ENCODE results near the gene SESTD1.

SESTD1 gene

GRCh38 chr2:179264368-179265081, at the start of gene SESTD1:
TSS of gene SESTD1 (minus strand) at chr2:179264832. CDS start at chr2:179191841, 72,991 bp downstream.
- DNase-seq, result peak; percentile 46 to 50

- no peak for DNase-seq
Observed at GRCh38 chr2:179313057-179313456, 48.4 kb upstream of the SESTD1 start.

- DNase-seq, result no peak
Observed at GRCh38 chr2:179311101-179311500, 46.5 kb upstream of the SESTD1 start.

- DNase-seq, result no peak
Observed at GRCh38 chr2:179307616-179308371, 43.2 kb upstream of the SESTD1 start.

GRCh38 chr2:179305125-179305524, 40.5 kb upstream of the SESTD1 start:
- no peak for DNase-seq

GRCh38 chr2:179304424-179304823, 39.8 kb upstream of the SESTD1 start:
- no peak for DNase-seq

- DNase-seq, result no peak
Observed at GRCh38 chr2:179302764-179303571, 38.3 kb upstream of the SESTD1 start.

GRCh38 chr2:179302149-179302548, 37.5 kb upstream of the SESTD1 start:
- no peak for DNase-seq

- peak in 1 of 2 donors; percentile 6 for DNase-seq
Observed at GRCh38 chr2:179298666-179299065, 34.0 kb upstream of the SESTD1 start.

- DNase-seq, result no peak
Observed at GRCh38 chr2:179297927-179298326, 33.3 kb upstream of the SESTD1 start.

GRCh38 chr2:179290329-179290728, 25.7 kb upstream of the SESTD1 start:
- no peak for DNase-seq

- no peak for DNase-seq
Observed at GRCh38 chr2:179285060-179285459, 20.4 kb upstream of the SESTD1 start.

GRCh38 chr2:179277429-179278196, 13.0 kb upstream of the SESTD1 start:
- DNase-seq, result no peak

- DNase-seq, result no peak
Observed at GRCh38 chr2:179275253-179276012, 10.8 kb upstream of the SESTD1 start.

GRCh38 chr2:179274749-179275148, 10.1 kb upstream of the SESTD1 start:
- DNase-seq, result peak in 1 of 2 donors; percentile 38

GRCh38 chr2:179273461-179273962, 8.9 kb upstream of the SESTD1 start:
- DNase-seq, result no peak

- DNase-seq, result no peak
Observed at GRCh38 chr2:179272406-179273192, 8.0 kb upstream of the SESTD1 start.

- no peak for DNase-seq
Observed at GRCh38 chr2:179270689-179271088, 6.1 kb upstream of the SESTD1 start.

GRCh38 chr2:179268277-179268925, 3.8 kb upstream of the SESTD1 start:
- DNase-seq, result peak in 1 of 2 donors; percentile 15

- no peak for DNase-seq
Observed at GRCh38 chr2:179266271-179266670, 1.6 kb upstream of the SESTD1 start.

Measured in CD4-positive, alpha-beta T cell treated with Interleukin-4 for 1 hour (primary cell).